GM23248 (cell line): ENCODE results near the gene ANKRD11. TPM values are rescaled to one million over a fixed set of nuclear protein-coding genes. Genes with fewer than 3 reads are reported as not detected.

ENCODE experiments used
- DNase-seq: peaks from one replicate; pipeline ENCODE4 v3.0.0-alpha.2; 2015
- H2AFZ ChIP-seq: fragments of 200-600 bp; sonication (generic); 2 replicates; pipeline ENCODE4 v1.6.1; 2016; ENCODE audit warnings: antibody characterized with exemption
- H3F3A ChIP-seq: fragments of 200-600 bp; sonication (generic); 2 replicates; pipeline ENCODE4 v1.6.1; 2016; ENCODE audit warnings: mild to moderate bottlenecking, antibody characterized with exemption, mixed run types; ENCODE audit not compliant: insufficient read depth
- H3K27ac ChIP-seq: fragments of 200-600 bp; sonication (generic); 2 replicates; pipeline ENCODE4 v1.5.1; 2016; ENCODE audit warnings: mild to moderate bottlenecking
- H3K27me3 ChIP-seq: fragments of 200-600 bp; sonication (generic); replicated peaks from 2 replicates; pipeline ENCODE4 v1.6.1; 2016; ENCODE audit warnings: mild to moderate bottlenecking; ENCODE audit not compliant: insufficient read depth
- H3K36me3 ChIP-seq: fragments of 200-600 bp; sonication (generic); 2 replicates; pipeline ENCODE4 v1.6.1; 2016; ENCODE audit warnings: low read depth, mild to moderate bottlenecking
- H3K4me1 ChIP-seq: fragments of 200-600 bp; sonication (generic); 2 replicates; pipeline ENCODE4 v1.6.1; 2016; ENCODE audit warnings: mild to moderate bottlenecking; ENCODE audit not compliant: insufficient read depth
- H3K4me2 ChIP-seq: fragments of 200-600 bp; sonication (generic); one replicate; pipeline ENCODE4 v1.6.1; 2016; ENCODE audit warnings: mild to moderate bottlenecking; ENCODE audit not compliant: unreplicated experiment
- H3K4me3 ChIP-seq: fragments of 200-600 bp; sonication (generic); 2 replicates; pipeline ENCODE4 v1.5.1; 2016; ENCODE audit warnings: mild to moderate bottlenecking
- H3K79me2 ChIP-seq: fragments of 200-600 bp; sonication (generic); 2 replicates; pipeline ENCODE4 v1.6.1; 2016; ENCODE audit warnings: mild to moderate bottlenecking; ENCODE audit not compliant: insufficient read depth
- H3K9ac ChIP-seq: fragments of 200-600 bp; sonication (generic); 2 replicates; pipeline ENCODE4 v1.6.1; 2016; ENCODE audit warnings: mild to moderate bottlenecking
- H3K9me2 ChIP-seq: fragments of 200-600 bp; sonication (generic); 2 replicates; pipeline ENCODE4 v1.6.1; 2016; ENCODE audit warnings: mixed run types, mild to moderate bottlenecking, moderate library complexity; ENCODE audit not compliant: insufficient read depth
- H3K9me3 ChIP-seq: fragments of 200-600 bp; sonication (generic); one replicate; pipeline ENCODE4 v1.6.1; 2017; ENCODE audit warnings: low read depth
- H4K20me1 ChIP-seq: fragments of 200-600 bp; sonication (generic); 2 replicates; pipeline ENCODE4 v1.6.0; 2016; ENCODE audit not compliant: insufficient read depth
- EZH2 ChIP-seq: fragments of 200-600 bp; sonication (generic); IDR thresholded peaks from 2 replicates; pipeline ENCODE4 v1.6.1; 2018; ENCODE audit warnings: antibody characterized with exemption, mild to moderate bottlenecking; ENCODE audit not compliant: insufficient read depth, poor library complexity, severe bottlenecking
- EZH2phosphoT487 ChIP-seq: fragments of 200-600 bp; sonication (generic); IDR thresholded peaks from 2 replicates; pipeline ENCODE4 v1.6.1; 2018; ENCODE audit warnings: antibody characterized with exemption, moderate library complexity, mild to moderate bottlenecking, low read depth; ENCODE audit not compliant: insufficient read depth
- WGBS, 2 experiments: methylation state at CpG; one replicate each; pipeline ENCODE4 v1.1.6; 2015 to 2017; ENCODE audit warnings: low lambda C conversion rate in 2 of 2, low coverage in 1 of 2; ENCODE audit errors: missing lambda C conversion rate in 2 of 2; 5-methylcytosine and 5-hydroxymethylcytosine counted together
- in situ Hi-C: fragments of 300-500 bp; cut with MboI; formaldehyde crosslinking; loops from 2 replicates; pipeline ENCODE4 v1.15.0; 2020
- polyA plus RNA-seq: library from polyadenylated mRNA; unstranded; fragments of >200 nt; fragmentation: Nextera tagmentation; extraction: Ambion mirVana; gene quantifications from 2 replicates; pipeline ENCODE4 v1.2.1, GENCODE V29; 2016
- total RNA-seq: library from RNA; depleted of rRNA; stranded (reverse); fragments of >200 nt; shearing (Covaris generic); gene quantifications from 2 replicates; pipeline ENCODE4 v1.2.3, GENCODE V29; 2014

The ANKRD11 gene
- total and polyA plus RNA-seq, 2 experiments from 2014 or later, result 39.3 to 84.7 TPM

DNA sequence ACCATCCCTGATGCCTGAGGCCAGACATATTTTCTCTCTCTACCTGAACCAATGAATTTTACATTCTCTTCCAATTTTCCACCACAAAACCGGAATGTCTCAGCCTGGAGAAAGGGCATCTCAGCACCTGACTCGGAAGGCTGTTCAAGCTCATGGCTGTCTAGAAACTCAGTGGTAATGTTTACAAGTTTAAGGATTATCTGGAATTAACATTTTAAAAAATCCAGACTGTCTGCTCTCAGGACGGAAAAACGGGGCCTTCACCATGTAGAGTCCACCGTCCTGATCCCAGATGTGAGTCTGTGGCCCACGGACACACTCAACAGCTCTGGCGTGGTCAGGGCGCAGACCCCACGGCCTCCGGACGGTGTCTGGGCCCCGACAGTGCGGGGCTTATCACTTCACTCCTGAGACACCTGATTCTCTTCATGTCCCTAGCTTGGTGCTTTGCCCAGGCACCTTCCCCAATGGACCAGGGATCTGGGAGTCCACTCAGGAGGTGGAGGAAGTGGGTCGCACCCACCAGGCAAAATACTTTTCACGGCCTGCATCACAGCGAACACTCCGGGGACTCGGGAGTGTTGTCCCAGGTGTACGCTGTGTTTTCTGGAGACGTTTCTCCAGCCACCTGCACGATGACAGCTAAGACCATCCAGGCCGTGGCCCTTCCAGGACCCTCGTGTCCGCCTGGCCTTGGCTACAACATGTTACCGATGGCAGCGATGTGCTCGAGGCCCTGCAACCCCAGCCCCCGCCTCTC lies 171.3 kb downstream of the ANKRD11 start:
- Histone ChIP-seq H3K9me3 (no peaks in the 10 kb centered on the region), H3K4me1 (peaks cover 72% of the 10 kb centered on the region), H3K36me3 (no peaks in the 10 kb centered on the region), H3K9ac (peak overlapping the region; percentile 77), H3K27ac (peak overlapping the region; percentile 94), H2AFZ (no peak overlapping the region), H3K4me2 (peak overlapping the region; percentile 86), H3K79me2 (peaks cover 100% of the 10 kb centered on the region), H3K4me3 (peak overlapping the region; percentile 58; the same call in 1 of the 2 replicates), H4K20me1 (no peaks in the 10 kb centered on the region; the same call in 1 of the 2 replicates), H3K27me3 (no peaks in the 10 kb centered on the region), H3F3A (peaks cover 57% of the 10 kb centered on the region), H3K9me2 (no peaks in the 10 kb centered on the region)
- TF ChIP-seq EZH2, result no peak
- no peak for TF ChIP-seq EZH2phosphoT487
- in situ Hi-C loops, result no loop called here
- no peak for DNase-seq
- 87 to 90% methylated on average over 27 to 28 of the region's 28 CpGs for WGBS, 2 experiments

DNA sequence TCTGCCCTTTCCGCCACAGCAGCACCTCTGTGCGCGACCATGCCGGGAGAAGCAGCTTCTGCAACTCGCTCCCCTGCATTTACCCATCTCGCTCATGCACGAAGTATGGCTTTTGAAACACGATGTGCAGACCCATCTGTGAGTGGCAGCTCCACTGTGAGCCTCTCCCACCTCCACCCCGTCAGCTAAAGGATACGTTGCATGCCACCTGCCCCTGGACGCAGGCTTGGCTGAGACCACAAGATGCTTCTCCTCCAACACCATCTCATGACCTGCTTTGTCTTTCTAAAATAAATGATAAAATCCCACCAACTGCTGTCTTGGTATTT lies 172.0 kb downstream of the ANKRD11 start:
- H2AFZ ChIP-seq, result no peak overlapping the region
- no peaks in the 10 kb centered on the region for H3K9me3 ChIP-seq
- H3K79me2 ChIP-seq, result peaks cover 100% of the 10 kb centered on the region
- no peak for DNase-seq
- H3F3A ChIP-seq, result peaks cover 52% of the 10 kb centered on the region
- WGBS, 2 experiments, result 88 to 93% methylated on average over 11 of the region's 11 CpGs
- H3K27me3 ChIP-seq, result no peaks in the 10 kb centered on the region
- H3K4me2 ChIP-seq, result peak overlapping the region; percentile 86
- H4K20me1 ChIP-seq, result no peaks in the 10 kb centered on the region; the same call in 1 of the 2 replicates
- H3K4me1 ChIP-seq, result peaks cover 67% of the 10 kb centered on the region
- no peaks in the 10 kb centered on the region for H3K36me3 ChIP-seq
- H3K9me2 ChIP-seq, result no peaks in the 10 kb centered on the region
- in situ Hi-C loops, result no loop called here
- H3K9ac ChIP-seq, result 0 out of 2 replicates have a peak overlapping the region, but pooled peaks have one; percentile 77
- no peak for TF ChIP-seq EZH2
- no peak for TF ChIP-seq EZH2phosphoT487
- H3K27ac ChIP-seq, result peak overlapping the region; percentile 94
- H3K4me3 ChIP-seq, result no peak overlapping the region

DNA sequence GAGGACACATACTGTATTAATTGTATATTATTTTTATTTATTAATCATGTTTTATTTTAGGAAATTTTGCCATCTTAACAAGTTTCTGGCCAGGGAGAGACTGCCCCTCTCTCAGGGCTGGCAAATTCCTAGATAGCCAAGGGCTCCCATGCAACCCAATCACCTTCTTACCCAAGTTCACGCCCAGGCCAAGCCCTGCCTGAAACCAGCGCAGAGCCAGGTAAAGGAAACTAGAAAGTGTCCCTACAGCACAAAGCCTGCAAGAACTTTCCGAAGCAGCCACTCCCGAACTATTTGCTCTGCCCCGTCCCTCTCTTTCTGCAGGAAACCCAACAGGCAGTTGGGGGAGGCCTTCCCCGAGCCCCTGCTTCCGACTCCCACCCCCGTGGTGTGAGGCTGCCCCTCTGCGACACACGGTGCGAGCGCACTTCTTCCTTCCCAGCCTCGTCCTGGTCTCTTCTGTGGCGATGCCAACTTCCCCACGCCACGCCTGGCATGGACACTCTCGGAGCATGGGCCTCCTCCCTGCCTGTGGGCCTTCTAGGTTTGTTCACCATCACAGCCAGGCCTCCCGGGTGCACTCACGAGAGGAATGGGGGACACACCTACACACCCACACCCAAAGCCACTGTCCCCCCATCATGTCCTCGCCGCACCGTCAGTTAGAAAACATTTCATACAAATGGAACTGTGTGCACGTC lies 172.5 kb downstream of the ANKRD11 start:
- Histone ChIP-seq H4K20me1 (no peaks in the 10 kb centered on the region; the same call in 1 of the 2 replicates), H3K79me2 (peaks cover 100% of the 10 kb centered on the region), H3K9me2 (no peaks in the 10 kb centered on the region), H3K9ac (no peak overlapping the region), H3K4me1 (peaks cover 64% of the 10 kb centered on the region), H3K4me3 (no peak overlapping the region), H3F3A (peaks cover 52% of the 10 kb centered on the region), H3K36me3 (no peaks in the 10 kb centered on the region), H3K9me3 (no peaks in the 10 kb centered on the region), H3K4me2 (peak overlapping the region; percentile 86), H3K27ac (no peak overlapping the region; the same call in 1 of the 2 replicates), H2AFZ (no peak overlapping the region), H3K27me3 (no peaks in the 10 kb centered on the region)
- in situ Hi-C loops, result no loop called here
- DNase-seq, result no peak
- 89 to 90% methylated on average over 22 to 23 of the region's 23 CpGs for WGBS, 2 experiments
- TF ChIP-seq EZH2 (no peak), EZH2phosphoT487 (no peak)

DNA sequence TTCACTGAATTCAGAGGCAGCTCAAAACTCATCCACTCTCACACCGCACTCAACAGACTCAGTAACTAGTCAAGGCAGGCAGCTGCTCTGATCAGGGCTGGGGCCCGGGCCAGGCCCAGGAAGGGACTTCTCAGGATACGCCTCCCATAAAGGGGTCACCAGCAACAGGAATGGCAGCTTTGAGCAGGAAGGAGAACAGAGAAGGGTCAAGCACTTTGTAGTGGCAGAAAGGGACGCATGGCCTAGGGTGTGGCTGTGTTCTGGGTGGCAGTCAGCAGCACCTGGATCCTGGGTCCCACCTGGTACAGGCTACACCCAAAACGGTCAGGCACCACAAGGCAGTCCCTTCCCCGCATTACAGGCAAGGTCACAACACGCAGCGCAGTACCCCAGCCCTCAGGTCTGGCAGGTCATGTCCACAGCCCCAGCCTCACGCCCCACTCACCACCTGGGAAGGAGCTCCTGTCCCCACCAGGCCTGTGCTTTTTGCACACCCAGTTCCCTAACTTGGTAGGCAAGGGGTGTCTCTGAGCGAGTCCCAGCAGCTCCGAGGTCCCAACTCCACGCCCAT lies 173.2 kb downstream of the ANKRD11 start:
- H3K4me1 ChIP-seq, result peaks cover 57% of the 10 kb centered on the region
- DNase-seq, result no peak
- peak overlapping the region; percentile 30; the same call in 1 of the 2 replicates for H3K9ac ChIP-seq

More for the DNA sequence above, 173.2 kb downstream of the ANKRD11 start:
- no peak overlapping the region for H3K4me3 ChIP-seq
- H3K4me2 ChIP-seq, result peak overlapping the region; percentile 3
- H3K27ac ChIP-seq, result peak overlapping the region; percentile 71
- H3K9me2 ChIP-seq, result no peaks in the 10 kb centered on the region
- no peaks in the 10 kb centered on the region for H3K27me3 ChIP-seq
- H2AFZ ChIP-seq, result no peak overlapping the region
- 90 to 93% methylated on average over 11 to 12 of the region's 12 CpGs for WGBS, 2 experiments
- peaks cover 51% of the 10 kb centered on the region for H3F3A ChIP-seq
- in situ Hi-C loops, result no loop called here
- H3K79me2 ChIP-seq, result peaks cover 100% of the 10 kb centered on the region
- no peaks in the 10 kb centered on the region; the same call in 1 of the 2 replicates for H4K20me1 ChIP-seq
- TF ChIP-seq EZH2phosphoT487 (no peak), EZH2 (no peak)
- no peaks in the 10 kb centered on the region for H3K36me3 ChIP-seq
- H3K9me3 ChIP-seq, result no peaks in the 10 kb centered on the region
